ENCODE results near the gene GMIP.
"Not testable (repeated sequence)": the region's sequence is repeated elsewhere in the genome, so short reads cannot be mapped to it uniquely, and the experiment has no call there.

The GMIP gene

GRCh38 chr19:19643158-19644053 is at the start of gene GMIP:
Gene GMIP (minus strand): TSS chr19:19643657. CDS start chr19:19643529, 128 bp downstream.
- in situ Hi-C loops (cut with MboI; ENCODE audit: low sequenced_read_pairs): no loop called here

- in situ Hi-C loops (cut with MboI; ENCODE audit: low sequenced_read_pairs): no loop called here
Observed at GRCh38 chr19:19691683-19692082, 48.2 kb upstream of the GMIP start.

- in situ Hi-C loops (cut with MboI; ENCODE audit: low sequenced_read_pairs): not testable (repeated sequence)
Observed at GRCh38 chr19:19689023-19689422, 45.6 kb upstream of the GMIP start.

GRCh38 chr19:19687090-19687489 is 43.6 kb upstream of the GMIP start:
- in situ Hi-C loops (cut with MboI; ENCODE audit: low sequenced_read_pairs): no loop called here

- in situ Hi-C loops (cut with MboI; ENCODE audit: low sequenced_read_pairs): no loop called here
Observed at GRCh38 chr19:19686580-19686979, 43.1 kb upstream of the GMIP start.

- in situ Hi-C loops (cut with MboI; ENCODE audit: low sequenced_read_pairs): not testable (repeated sequence)
Observed at GRCh38 chr19:19686119-19686518, 42.7 kb upstream of the GMIP start.

GRCh38 chr19:19679176-19680073 is 36.0 kb upstream of the GMIP start:
- in situ Hi-C loops (cut with MboI; ENCODE audit: low sequenced_read_pairs): no loop called here

GRCh38 chr19:19677579-19677978 is 34.1 kb upstream of the GMIP start:
- in situ Hi-C loops (cut with MboI; ENCODE audit: low sequenced_read_pairs): no loop called here

GRCh38 chr19:19674315-19674714 is 30.9 kb upstream of the GMIP start:
- in situ Hi-C loops (cut with MboI; ENCODE audit: low sequenced_read_pairs): no loop called here

- in situ Hi-C loops (cut with MboI; ENCODE audit: low sequenced_read_pairs): no loop called here
Observed at GRCh38 chr19:19672816-19673215, 29.4 kb upstream of the GMIP start.

- in situ Hi-C loops (cut with MboI; ENCODE audit: low sequenced_read_pairs): no loop called here
Observed at GRCh38 chr19:19670070-19670551, 26.7 kb upstream of the GMIP start.

- in situ Hi-C loops (cut with MboI; ENCODE audit: low sequenced_read_pairs): no loop called here
Observed at GRCh38 chr19:19668230-19669012, 25.0 kb upstream of the GMIP start, which contains the start of gene ZNF101. Gene ZNF101 (plus strand): TSS chr19:19668839. CDS start chr19:19668964, 125 bp downstream.

- in situ Hi-C loops (cut with MboI; ENCODE audit: low sequenced_read_pairs): not testable (repeated sequence)
Observed at GRCh38 chr19:19665420-19665948, 22.0 kb upstream of the GMIP start.

GRCh38 chr19:19663256-19664120 is 20.0 kb upstream of the GMIP start, which contains the start of gene ATP13A1:
Gene ATP13A1 (minus strand): TSS chr19:19663676. CDS start chr19:19663666, 10 bp downstream.
- in situ Hi-C loops (cut with MboI; ENCODE audit: low sequenced_read_pairs): no loop called here

GRCh38 chr19:19662871-19663255 is 19.4 kb upstream of the GMIP start:
- in situ Hi-C loops (cut with MboI; ENCODE audit: low sequenced_read_pairs): no loop called here

- in situ Hi-C loops (cut with MboI; ENCODE audit: low sequenced_read_pairs): no loop called here
Observed at GRCh38 chr19:19662344-19662743, 18.9 kb upstream of the GMIP start.

- in situ Hi-C loops (cut with MboI; ENCODE audit: low sequenced_read_pairs): no loop called here
Observed at GRCh38 chr19:19661675-19662251, 18.3 kb upstream of the GMIP start.

GRCh38 chr19:19661141-19661674 is 17.8 kb upstream of the GMIP start:
- in situ Hi-C loops (cut with MboI; ENCODE audit: low sequenced_read_pairs): no loop called here

Measured in hTERT RPE-1 (cell line).